Ascending aorta (tissue), 2 donors: ENCODE data around the gene ALG12. TPM values are rescaled to one million over a fixed set of nuclear protein-coding genes. Genes with fewer than 3 reads are reported as not detected.
A peak's percentile ranks its signal among the peaks of the same experiment; 100 is the strongest.

Experiments
- DNase-seq, 2 donors: peaks; one replicate each; pipeline ENCODE4 v3.0.0-alpha.2; 2019; ENCODE audit warnings: low spot score in 2 of 2
- H3K27ac ChIP-seq, 2 donors: fragments of 200-600 bp; sonication (generic); one replicate each; pipeline ENCODE4 v1.5.1; 2016 to 2017; ENCODE audit warnings: mild to moderate bottlenecking in 1 of 2
- H3K27me3 ChIP-seq: fragments of 200-600 bp; sonication (generic); one replicate; pipeline ENCODE4 v1.5.1; 2017
- H3K36me3 ChIP-seq, 2 donors: fragments of 200-600 bp; sonication (generic); one replicate each; pipeline ENCODE4 v1.5.1; 2016
- H3K4me1 ChIP-seq, 2 donors: fragments of 200-600 bp; sonication (generic); one replicate each; pipeline ENCODE4 v1.5.1; 2016 to 2017; ENCODE audit warnings: mild to moderate bottlenecking in 1 of 2
- H3K4me3 ChIP-seq, 2 donors: fragments of 200-600 bp; sonication (generic); one replicate each; pipeline ENCODE4 v1.5.1; 2016 to 2017; ENCODE audit warnings: mild to moderate bottlenecking in 1 of 2
- H3K9me3 ChIP-seq, 2 donors: fragments of 200-600 bp; sonication (generic); one replicate each; pipeline ENCODE4 v1.5.1; 2016
- intact Hi-C: fragments of 100-400 bp; cut with DNase I; formaldehyde crosslinking; loops from one replicate; pipeline ENCODE4 v1.15.1; 2023
- total RNA-seq: library from RNA; depleted of rRNA; stranded (reverse); fragments of >200 nt; gene quantifications from one replicate; pipeline ENCODE4 v1.1.0, GENCODE V29; 2016
- TF ChIP-seq, protein P1 (sequence below), 3 experiments: fragments of 200-600 bp in 2 of 3; fragments of 450-650 bp in 1 of 3; sonication (generic) in 2 of 3; IDR thresholded peaks; one replicate each; pipeline ENCODE4 v1.5.1; 2016 to 2019; ENCODE audit warnings: antibody characterized with exemption in 3 of 3, mild to moderate bottlenecking in 1 of 3, moderate library complexity in 1 of 3

ALG12 gene
- total RNA-seq, 1 donor from 2014 or later, result 6.9 TPM

GRCh38 chr22:49959782-49960158, 41.5 kb upstream of the ALG12 start:
- no peak for DNase-seq
- peak overlapping the region; percentile 88 to 96 for H3K27ac ChIP-seq
- peaks cover 18 to 21% of the 10 kb centered on the region in 2 donors for H3K36me3 ChIP-seq
- TF ChIP-seq, protein P1, sequence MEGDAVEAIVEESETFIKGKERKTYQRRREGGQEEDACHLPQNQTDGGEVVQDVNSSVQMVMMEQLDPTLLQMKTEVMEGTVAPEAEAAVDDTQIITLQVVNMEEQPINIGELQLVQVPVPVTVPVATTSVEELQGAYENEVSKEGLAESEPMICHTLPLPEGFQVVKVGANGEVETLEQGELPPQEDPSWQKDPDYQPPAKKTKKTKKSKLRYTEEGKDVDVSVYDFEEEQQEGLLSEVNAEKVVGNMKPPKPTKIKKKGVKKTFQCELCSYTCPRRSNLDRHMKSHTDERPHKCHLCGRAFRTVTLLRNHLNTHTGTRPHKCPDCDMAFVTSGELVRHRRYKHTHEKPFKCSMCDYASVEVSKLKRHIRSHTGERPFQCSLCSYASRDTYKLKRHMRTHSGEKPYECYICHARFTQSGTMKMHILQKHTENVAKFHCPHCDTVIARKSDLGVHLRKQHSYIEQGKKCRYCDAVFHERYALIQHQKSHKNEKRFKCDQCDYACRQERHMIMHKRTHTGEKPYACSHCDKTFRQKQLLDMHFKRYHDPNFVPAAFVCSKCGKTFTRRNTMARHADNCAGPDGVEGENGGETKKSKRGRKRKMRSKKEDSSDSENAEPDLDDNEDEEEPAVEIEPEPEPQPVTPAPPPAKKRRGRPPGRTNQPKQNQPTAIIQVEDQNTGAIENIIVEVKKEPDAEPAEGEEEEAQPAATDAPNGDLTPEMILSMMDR (IDR thresholded peaks at IDR 0.05), result no peak
- no peaks in the 10 kb centered on the region for H3K27me3 ChIP-seq
- intact Hi-C loops, result loop anchor here (1.0 to 10.0 kb wide), 5 partner anchors 23 to 545 kb away; partner anchors contain the start of genes ALG12, CRELD2, LMF2 and NCAPH2
- peaks cover 0 to 18% of the 10 kb centered on the region in 2 donors for H3K4me1 ChIP-seq
- H3K4me3 ChIP-seq, result peak overlapping the region; percentile 85 to 89
- no peaks in the 10 kb centered on the region for H3K9me3 ChIP-seq

DNA sequence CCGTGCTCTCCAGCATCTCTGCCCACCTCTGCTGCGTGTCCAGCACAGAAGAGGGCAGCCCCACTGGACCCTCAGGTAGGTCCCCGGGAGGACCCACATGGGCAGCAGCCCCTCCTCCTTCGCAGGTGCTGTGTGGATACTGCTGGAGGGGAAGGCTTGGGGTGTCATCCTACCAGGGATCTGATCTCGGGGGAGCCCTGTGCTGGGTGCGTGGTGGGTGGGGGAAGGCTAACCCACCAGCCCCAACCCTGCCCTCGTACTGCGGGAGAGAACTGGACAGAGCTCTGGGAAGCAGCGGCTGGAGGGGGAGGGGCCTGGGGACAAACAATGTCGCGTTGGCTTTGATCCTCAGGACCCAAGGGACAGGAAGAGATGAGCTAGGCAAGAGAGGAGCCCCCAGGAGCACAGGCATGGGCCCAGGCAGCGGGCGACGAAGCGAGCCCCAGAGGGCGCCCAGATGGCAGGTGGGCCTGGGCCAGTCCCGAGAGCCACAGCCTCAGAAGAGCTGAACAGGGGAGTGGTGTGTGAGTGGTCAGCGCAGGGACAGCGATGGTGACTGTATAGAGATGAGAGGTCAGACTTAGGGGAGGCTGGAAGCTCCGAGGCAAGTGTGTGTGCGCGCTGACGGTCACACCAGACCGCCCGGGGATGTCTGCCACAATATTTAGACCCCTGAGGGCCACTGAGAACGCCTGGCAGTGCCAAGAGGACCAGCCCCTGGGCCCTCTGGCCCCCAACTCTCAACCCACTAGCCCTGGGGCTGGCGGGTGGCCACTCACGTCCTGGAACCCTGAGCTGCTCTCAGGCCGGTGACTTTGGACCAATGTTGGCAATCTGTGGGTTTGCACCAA, 40.9 kb upstream of the ALG12 start:
- peak overlapping the region; percentile 88 to 96 for H3K27ac ChIP-seq
- H3K27me3 ChIP-seq, result no peaks in the 10 kb centered on the region
- no peak for DNase-seq
- H3K9me3 ChIP-seq, result no peaks in the 10 kb centered on the region
- intact Hi-C loops, result no loop called here
- peaks cover 16 to 17% of the 10 kb centered on the region in 2 donors for H3K36me3 ChIP-seq
- peak overlapping the region; percentile 85 to 89 for H3K4me3 ChIP-seq
- TF ChIP-seq, protein P1 (IDR thresholded peaks at IDR 0.05), result no peak
- H3K4me1 ChIP-seq, result peaks cover 0 to 20% of the 10 kb centered on the region in 2 donors

DNA sequence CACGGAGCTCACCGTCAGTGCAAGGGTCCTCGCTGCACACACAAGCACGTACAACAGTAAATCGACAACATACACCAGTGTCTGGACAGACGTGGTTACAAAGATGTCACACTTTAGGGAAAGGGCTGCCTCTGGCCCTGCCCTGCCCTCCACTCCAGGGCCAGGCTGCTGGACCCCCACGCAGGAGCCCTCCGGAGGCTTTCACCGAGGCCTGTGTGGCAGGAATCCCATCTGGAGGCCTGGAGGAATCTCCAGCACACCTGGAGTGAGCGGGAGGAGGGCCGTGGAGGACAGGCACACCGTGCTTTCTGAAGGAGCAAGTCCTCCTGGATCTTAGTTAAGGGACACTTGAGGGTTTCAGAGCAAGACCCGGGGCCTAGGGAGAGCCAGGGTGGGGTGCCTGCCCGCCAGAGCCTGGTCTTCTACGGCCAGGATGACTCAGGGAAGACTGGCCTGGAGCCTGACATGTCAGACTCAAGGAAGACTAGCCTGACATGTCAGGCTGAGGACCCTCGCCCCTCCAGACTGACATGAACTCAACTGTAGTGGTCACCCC, 40.2 kb upstream of the ALG12 start:
- H3K4me1 ChIP-seq, result peaks cover 0 to 21% of the 10 kb centered on the region in 2 donors
- H3K36me3 ChIP-seq, result peaks cover 10% of the 10 kb centered on the region in 2 donors
- no peaks in the 10 kb centered on the region for H3K9me3 ChIP-seq
- no peak for DNase-seq
- H3K4me3 ChIP-seq, result no peak overlapping the region
- TF ChIP-seq, protein P1 (IDR thresholded peaks at IDR 0.05), result no peak
- intact Hi-C loops, result no loop called here
- H3K27ac ChIP-seq, result no peak overlapping the region
- no peaks in the 10 kb centered on the region for H3K27me3 ChIP-seq

DNA sequence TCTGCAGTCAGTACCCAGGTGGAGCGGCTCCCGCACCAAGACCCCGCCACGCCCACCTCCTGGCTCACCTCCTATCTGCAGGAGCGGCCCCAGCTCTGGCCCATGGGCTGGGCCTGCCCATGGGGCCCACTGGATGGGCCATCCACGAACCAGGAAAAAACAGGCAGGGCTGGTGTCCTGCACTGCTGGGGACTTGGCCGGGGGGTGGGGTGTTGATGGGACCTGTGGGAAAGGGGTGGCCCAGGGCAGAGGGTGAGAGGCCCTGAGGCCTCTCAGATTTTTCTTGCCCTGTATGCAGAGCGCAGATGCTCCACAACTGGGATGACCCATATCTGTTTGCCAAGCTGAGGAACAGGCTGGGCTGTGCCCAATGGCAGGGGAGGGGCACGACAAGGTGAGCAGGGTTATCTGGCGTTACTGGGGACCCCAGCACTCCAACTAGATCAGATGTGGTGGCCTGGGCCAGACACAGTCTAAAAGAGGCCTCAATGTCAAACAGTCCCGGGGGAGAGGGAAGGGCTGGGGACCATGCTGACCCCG, 39.7 kb upstream of the ALG12 start:
- intact Hi-C loops, result no loop called here
- H3K4me1 ChIP-seq, result peaks cover 0 to 16% of the 10 kb centered on the region in 2 donors
- H3K27ac ChIP-seq, result no peak overlapping the region
- H3K27me3 ChIP-seq, result no peaks in the 10 kb centered on the region
- H3K36me3 ChIP-seq, result peaks cover 4 to 5% of the 10 kb centered on the region in 2 donors
- TF ChIP-seq, protein P1 (IDR thresholded peaks at IDR 0.05), result no peak
- DNase-seq, result no peak
- H3K4me3 ChIP-seq, result no peak overlapping the region
- H3K9me3 ChIP-seq, result no peaks in the 10 kb centered on the region

DNA sequence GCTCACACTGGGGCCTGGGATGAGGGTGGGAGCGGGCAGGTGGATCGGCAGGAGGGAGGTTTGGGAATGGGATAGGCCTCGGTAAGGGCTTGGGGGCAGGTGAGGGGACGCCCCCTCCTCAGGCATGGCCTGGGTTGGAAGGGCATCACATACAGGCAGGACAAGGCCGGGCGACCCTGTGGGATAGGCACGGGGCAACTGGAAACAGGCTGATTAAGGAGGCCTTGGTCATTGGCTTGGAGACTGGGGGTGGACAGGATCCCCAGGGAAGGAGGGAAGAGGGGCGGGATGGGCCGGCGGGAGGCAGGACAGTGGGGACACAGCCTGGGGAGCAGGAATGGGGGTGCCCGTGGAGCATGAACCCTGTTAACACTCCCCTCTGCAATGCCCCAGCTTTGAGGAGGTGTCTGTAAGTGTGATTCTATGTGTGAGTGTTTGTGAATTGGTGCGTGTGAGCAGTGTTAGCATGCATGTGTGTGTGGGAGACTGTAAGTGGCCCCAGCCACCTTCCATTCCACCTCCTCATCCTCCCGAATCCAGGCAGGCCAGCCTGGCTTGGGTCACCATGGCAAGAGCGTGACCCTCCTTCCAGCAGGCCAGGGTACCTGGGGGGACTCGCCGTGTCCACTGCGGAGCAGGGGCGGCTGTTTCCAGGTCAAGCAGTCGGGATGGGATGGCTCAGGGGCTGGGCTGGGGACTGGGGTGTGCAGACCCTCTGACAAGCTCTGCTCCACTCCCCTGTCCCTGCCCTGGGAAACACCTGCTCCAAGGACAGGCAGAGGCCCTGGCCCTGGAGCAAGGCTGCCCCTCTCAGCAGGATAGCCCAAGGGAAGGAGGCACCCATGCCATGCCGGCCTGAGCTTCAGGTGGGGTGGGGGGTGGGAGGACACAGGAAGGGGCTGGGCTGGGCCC, 38.9 kb upstream of the ALG12 start:
- Histone ChIP-seq H3K27ac (no peak overlapping the region), H3K36me3 (no peaks in the 10 kb centered on the region), H3K9me3 (no peaks in the 10 kb centered on the region), H3K4me1 (peaks cover under 1 to 18% of the 10 kb centered on the region in 2 donors), H3K27me3 (no peaks in the 10 kb centered on the region), H3K4me3 (no peak overlapping the region)
- no peak for DNase-seq
- intact Hi-C loops, result no loop called here
- TF ChIP-seq, protein P1 (IDR thresholded peaks at IDR 0.05), result no peak
